Pancreas (tissue), 10 donors: ENCODE measurements around the gene DMD. TPM values are rescaled to one million over a fixed set of nuclear protein-coding genes. Genes with fewer than 3 reads are reported as not detected.

ENCODE experiments used
- ATAC-seq, 4 donors: fragments of 200-7000 bp; cut with Tn5 transposase; one replicate each; pipeline versions ENCODE4 v1.8.0 to v1.9.1; 2020; ENCODE audit warnings: mild to moderate bottlenecking in 4 of 4, moderate library complexity in 4 of 4
- DNase-seq, 6 donors: peaks; one replicate each; pipeline ENCODE4 v3.0.0-alpha.2; 2020
- FAIRE-seq: peaks from 2 replicates; lab custom pipeline; 2012; peaks lifted over from hg19 to GRCh38; lab: Jason Lieb, UNC
- H3K27ac ChIP-seq, 4 donors: fragments of 200-600 bp; sonication (generic); 1 replicate in 3 of 4; 2 replicates in 1 of 4; pipeline versions ENCODE4 v1.5.0 to v1.8.0; 2020
- H3K27me3 ChIP-seq, 4 donors: fragments of 200-600 bp; one replicate each; pipeline ENCODE4 v1.8.0; 2021
- H3K36me3 ChIP-seq, 3 donors: fragments of 200-600 bp; sonication (generic) in 1 of 3; one replicate each; pipeline versions ENCODE4 v1.5.0 to v1.8.0; 2020 to 2021
- H3K4me1 ChIP-seq, 3 donors: fragments of 200-600 bp; one replicate each; pipeline ENCODE4 v1.8.0; 2021
- H3K4me3 ChIP-seq, 4 donors: fragments of 200-600 bp; sonication (generic) in 2 of 4; one replicate each; pipeline versions ENCODE4 v1.5.0 to v1.8.0; 2020 to 2021
- H3K9me3 ChIP-seq, 4 donors: fragments of 200-600 bp; one replicate each; pipeline ENCODE4 v1.8.0; 2021
- WGBS, 2 donors: extraction: QIAGEN DNeasy Blood & Tissue Kit; methylation state at CpG; one replicate each; pipeline ENCODE4 v1.1.7; 2013; 5-methylcytosine and 5-hydroxymethylcytosine counted together
- intact Hi-C, 3 donors: fragments of 100-400 bp; cut with DNase I; formaldehyde crosslinking; loops; one replicate each; pipeline versions ENCODE4 v1.11.1 to v1.14.2; 2022
- polyA plus RNA-seq, 2 donors: library from polyadenylated mRNA; stranded (reverse); fragments of 200-250 nt; gene quantifications; one replicate each; pipeline ENCODE4 v1.2.3, GENCODE V29; 2013
- total RNA-seq, 6 donors: library from RNA; stranded (reverse); fragmentation: NEBNext Ultra II Directional in 4 of 6; extraction: Animal tissue kit (Norgen Biotek cat#: 25700) in 4 of 6; gene quantifications; one replicate each; pipeline versions ENCODE4 v1.2.1 to v1.2.4, GENCODE V29; 2021 to 2023
- TF ChIP-seq, protein P1 (sequence below), 4 donors: fragments of 200-600 bp; sonication (generic) in 3 of 4; IDR thresholded peaks; one replicate each; pipeline versions ENCODE4 v1.5.0 to v1.8.0; 2021; ENCODE audit warnings: antibody characterized with exemption in 4 of 4
- donor health status: healthy with polysubstance abuse.
- donor health status: DM: no; HTN: no; CAD: no; lungs with moderate emphysema.
- donor health status: DM: no; HTN: no; CAD: no.
- donor health status: control.
- donor health status: control.
- donor health status: Bipolar disorder and iron deficiency.
- donor health status: DM: yes; HTN: yes; CAD: no.
- donor health status: DM: no; HTN: no; CAD: no.
- donor health status: DM: no; HTN: no; CAD: no.
- donor health status: DM: yes; HTN: yes; CAD: no.

Gene DMD
- total and polyA plus RNA-seq, 8 donors, result 9.1 to 46.5 (median 32.1) TPM

DNA sequence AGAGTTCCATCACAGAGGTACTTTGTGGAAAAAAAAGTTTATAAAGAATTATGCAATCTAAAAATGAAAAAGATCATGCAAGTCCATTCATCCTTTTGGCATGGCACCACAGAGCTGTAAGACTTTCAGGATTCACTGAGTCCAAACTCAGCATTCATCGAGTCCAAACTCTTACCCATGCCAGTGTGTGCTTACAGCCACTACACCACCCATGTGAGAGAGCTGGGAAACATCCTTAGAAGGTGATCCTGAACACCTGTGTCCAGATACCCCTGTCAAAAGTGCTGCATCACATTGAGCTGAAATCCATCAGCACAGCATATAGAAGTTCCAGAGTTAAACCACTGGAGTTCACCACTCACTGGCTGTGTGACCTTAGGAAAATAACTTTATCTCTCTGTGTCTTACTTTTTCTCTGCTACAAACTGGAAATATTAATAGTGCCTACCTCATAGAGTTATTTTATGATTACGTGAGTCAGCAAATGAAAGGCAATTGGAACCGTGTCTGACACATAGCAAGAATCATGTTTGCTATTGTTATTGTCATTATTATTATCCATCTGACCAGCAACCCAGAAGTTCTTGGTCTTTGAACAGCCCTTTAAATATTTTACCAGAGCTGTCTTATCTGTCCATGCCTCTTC lies 2024.5 kb downstream of the DMD start:
- DNase-seq (no peak), ATAC-seq (no peak), FAIRE-seq (no peak)
- H3K4me1 ChIP-seq, result no peaks in the 10 kb centered on the region
- no peaks in the 10 kb centered on the region for H3K36me3 ChIP-seq
- TF ChIP-seq, protein P1, sequence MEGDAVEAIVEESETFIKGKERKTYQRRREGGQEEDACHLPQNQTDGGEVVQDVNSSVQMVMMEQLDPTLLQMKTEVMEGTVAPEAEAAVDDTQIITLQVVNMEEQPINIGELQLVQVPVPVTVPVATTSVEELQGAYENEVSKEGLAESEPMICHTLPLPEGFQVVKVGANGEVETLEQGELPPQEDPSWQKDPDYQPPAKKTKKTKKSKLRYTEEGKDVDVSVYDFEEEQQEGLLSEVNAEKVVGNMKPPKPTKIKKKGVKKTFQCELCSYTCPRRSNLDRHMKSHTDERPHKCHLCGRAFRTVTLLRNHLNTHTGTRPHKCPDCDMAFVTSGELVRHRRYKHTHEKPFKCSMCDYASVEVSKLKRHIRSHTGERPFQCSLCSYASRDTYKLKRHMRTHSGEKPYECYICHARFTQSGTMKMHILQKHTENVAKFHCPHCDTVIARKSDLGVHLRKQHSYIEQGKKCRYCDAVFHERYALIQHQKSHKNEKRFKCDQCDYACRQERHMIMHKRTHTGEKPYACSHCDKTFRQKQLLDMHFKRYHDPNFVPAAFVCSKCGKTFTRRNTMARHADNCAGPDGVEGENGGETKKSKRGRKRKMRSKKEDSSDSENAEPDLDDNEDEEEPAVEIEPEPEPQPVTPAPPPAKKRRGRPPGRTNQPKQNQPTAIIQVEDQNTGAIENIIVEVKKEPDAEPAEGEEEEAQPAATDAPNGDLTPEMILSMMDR (IDR thresholded peaks at IDR 0.05), result no peak
- 49 to 68% methylated on average over 3 of the region's 3 CpGs for WGBS, 2 donors
- peak overlapping the region in 1 of 4 donors; percentile 9 for H3K27ac ChIP-seq
- H3K27me3 ChIP-seq, result no peaks in the 10 kb centered on the region
- H3K4me3 ChIP-seq, result no peak overlapping the region
- H3K9me3 ChIP-seq, result no peaks in the 10 kb centered on the region
- intact Hi-C loops, result no loop called here

DNA sequence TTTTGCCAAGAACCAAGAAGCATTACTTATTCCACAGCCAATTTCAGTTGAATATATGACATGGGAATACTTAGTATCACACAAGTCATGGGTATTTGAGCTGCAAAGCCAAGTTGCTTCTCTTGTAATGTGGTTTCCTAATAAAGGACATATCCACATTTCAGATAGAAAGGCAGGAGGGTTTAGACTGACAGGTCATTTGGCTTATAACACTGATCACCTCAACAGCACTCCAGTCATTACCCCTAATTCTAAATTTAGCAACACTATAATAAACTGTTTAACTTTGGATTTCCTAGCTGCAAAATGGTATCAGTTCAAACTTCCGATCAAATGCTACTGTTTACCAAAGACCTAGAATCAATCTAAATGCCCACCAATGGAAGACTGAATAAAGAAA lies 2025.5 kb downstream of the DMD start:
- H3K27ac ChIP-seq, result no peak overlapping the region
- no peaks in the 10 kb centered on the region for H3K27me3 ChIP-seq
- H3K9me3 ChIP-seq, result no peaks in the 10 kb centered on the region
- no peak for DNase-seq
- no peaks in the 10 kb centered on the region for H3K36me3 ChIP-seq
- TF ChIP-seq, protein P1 (IDR thresholded peaks at IDR 0.05), result no peak
- WGBS, 2 donors, result 50 to 70% methylated on average over 1 of the region's 1 CpG
- ATAC-seq, result no peak
- no peak overlapping the region for H3K4me3 ChIP-seq
- no peak for FAIRE-seq
- intact Hi-C loops, result no loop called here
- peaks cover 0 to 1% (median 0%) of the 10 kb centered on the region in 3 donors for H3K4me1 ChIP-seq

DNA sequence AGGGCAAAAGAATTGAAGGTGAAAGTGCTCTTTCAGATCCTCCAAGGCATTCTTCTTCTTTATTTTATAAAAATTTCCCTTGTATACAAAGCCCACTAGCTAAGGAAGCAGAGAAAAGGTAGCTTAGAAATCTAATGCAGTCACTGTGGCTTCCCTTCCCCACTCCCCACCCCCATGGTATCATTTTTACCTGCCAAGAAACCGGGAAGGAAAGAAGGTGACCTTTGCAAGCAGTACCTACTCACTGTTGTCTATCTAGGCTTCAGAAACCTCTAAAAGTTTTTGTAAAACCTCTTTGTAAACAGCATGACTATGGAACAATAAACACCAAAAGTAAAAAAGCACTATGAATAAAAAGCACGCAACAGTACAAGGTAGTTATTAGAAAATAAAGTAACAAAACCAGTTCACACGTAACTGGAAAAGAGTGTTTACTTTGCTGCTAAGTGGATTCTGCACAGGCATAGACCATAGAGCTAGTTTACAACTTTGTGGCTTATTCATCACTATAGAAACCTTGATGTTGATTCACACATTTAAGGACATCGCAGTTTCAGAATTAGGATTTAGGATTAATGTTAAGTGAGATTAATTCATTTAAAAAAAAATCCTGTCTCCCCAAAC lies 2029.9 kb downstream of the DMD start:
- WGBS, 2 donors, result 20 to 29% methylated on average over 4 of the region's 4 CpGs
- FAIRE-seq (peak; percentile 92), DNase-seq (no peak), ATAC-seq (peak; percentile 47 to 68 (median 64))
- Histone ChIP-seq H3K36me3 (no peaks in the 10 kb centered on the region), H3K27me3 (no peaks in the 10 kb centered on the region), H3K4me3 (no peak overlapping the region), H3K4me1 (peaks cover 0 to 3% (median 0%) of the 10 kb centered on the region in 3 donors), H3K27ac (peak overlapping the region in 2 of 4 donors; percentile 42 to 45), H3K9me3 (no peaks in the 10 kb centered on the region)
- TF ChIP-seq, protein P1 (IDR thresholded peaks at IDR 0.05), result no peak
- intact Hi-C loops, result no loop called here

DNA sequence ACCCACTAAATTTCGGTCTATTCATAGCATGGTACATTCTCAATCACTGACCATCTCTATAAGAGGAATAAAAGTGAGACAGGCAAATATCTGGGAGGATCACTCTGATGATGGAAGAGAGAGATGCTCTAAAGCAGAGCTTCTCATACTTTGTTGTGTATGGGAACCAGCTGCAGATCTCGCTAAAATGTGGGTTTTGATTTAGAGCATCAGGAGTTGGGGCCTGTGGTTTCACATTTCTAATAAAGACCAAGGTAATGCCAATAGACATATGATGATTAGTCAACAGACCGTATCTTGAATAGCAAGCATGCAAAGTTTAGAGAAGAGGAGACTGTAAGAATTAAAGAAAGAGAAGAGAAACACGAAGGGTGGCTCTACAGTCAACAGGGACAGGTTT lies 2032.1 kb downstream of the DMD start:
- intact Hi-C loops, result no loop called here

More for the DNA sequence above, 2032.1 kb downstream of the DMD start:
- peaks cover 0 to 15% (median 0%) of the 10 kb centered on the region in 3 donors for H3K4me1 ChIP-seq
- H3K27me3 ChIP-seq, result no peaks in the 10 kb centered on the region
- no peak overlapping the region for H3K27ac ChIP-seq
- FAIRE-seq (no peak), DNase-seq (no peak), ATAC-seq (no peak)
- no peak overlapping the region for H3K4me3 ChIP-seq
- 56 to 78% methylated on average over 4 of the region's 4 CpGs for WGBS, 2 donors
- no peaks in the 10 kb centered on the region for H3K36me3 ChIP-seq
- TF ChIP-seq, protein P1 (IDR thresholded peaks at IDR 0.05), result no peak
- H3K9me3 ChIP-seq, result no peaks in the 10 kb centered on the region
